Measurements from ENCODE around the gene PSMB7.

PSMB7 gene

DNA sequence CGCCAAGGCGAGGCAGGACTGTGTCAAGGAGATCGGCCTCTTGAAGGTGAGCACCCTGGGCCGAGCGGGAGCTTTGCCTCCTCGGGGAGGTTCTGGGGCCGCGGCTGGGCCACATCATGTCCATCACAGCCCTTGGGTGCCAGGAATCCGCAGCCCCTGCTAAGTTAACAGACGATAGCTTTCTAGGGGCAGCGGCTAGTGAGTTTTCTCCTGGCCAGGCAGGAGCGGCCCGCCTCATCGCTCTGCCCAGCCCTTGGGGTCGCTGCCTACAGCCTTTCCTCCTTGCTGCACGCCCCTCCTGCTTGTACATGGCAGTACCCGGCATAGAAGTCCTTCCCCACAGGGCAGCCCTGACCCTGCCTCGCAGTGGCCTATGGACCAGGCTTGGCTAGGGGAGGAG is 101.3 kb downstream of the PSMB7 start:
- H3K36me3 ChIP-seq (ENCODE audit: control insufficient read depth in 2 of 2, insufficient read depth in 2 of 2, low read length in 2 of 2): peaks cover 23 to 36% of the 10 kb centered on the region in 2 donors
- H3K9ac ChIP-seq (ENCODE audit: low read depth in 1 of 2, low read length in 2 of 2): no peak overlapping the region
- H3K27me3 ChIP-seq (ENCODE audit: control insufficient read depth in 2 of 2, insufficient read depth in 2 of 2, low read length in 2 of 2): no peaks in the 10 kb centered on the region
- no peak overlapping the region for H3K27ac ChIP-seq (ENCODE audit: low read depth in 2 of 2, low read length in 2 of 2)
- H3K4me3 ChIP-seq (ENCODE audit: low read length in 2 of 2): no peak overlapping the region
- H3K4me1 ChIP-seq (ENCODE audit: control insufficient read depth in 2 of 2, insufficient read depth in 2 of 2, low read length in 2 of 2): no peaks in the 10 kb centered on the region
- H3K9me3 ChIP-seq (ENCODE audit: control insufficient read depth in 2 of 2, low read length in 2 of 2): no peaks in the 10 kb centered on the region

DNA sequence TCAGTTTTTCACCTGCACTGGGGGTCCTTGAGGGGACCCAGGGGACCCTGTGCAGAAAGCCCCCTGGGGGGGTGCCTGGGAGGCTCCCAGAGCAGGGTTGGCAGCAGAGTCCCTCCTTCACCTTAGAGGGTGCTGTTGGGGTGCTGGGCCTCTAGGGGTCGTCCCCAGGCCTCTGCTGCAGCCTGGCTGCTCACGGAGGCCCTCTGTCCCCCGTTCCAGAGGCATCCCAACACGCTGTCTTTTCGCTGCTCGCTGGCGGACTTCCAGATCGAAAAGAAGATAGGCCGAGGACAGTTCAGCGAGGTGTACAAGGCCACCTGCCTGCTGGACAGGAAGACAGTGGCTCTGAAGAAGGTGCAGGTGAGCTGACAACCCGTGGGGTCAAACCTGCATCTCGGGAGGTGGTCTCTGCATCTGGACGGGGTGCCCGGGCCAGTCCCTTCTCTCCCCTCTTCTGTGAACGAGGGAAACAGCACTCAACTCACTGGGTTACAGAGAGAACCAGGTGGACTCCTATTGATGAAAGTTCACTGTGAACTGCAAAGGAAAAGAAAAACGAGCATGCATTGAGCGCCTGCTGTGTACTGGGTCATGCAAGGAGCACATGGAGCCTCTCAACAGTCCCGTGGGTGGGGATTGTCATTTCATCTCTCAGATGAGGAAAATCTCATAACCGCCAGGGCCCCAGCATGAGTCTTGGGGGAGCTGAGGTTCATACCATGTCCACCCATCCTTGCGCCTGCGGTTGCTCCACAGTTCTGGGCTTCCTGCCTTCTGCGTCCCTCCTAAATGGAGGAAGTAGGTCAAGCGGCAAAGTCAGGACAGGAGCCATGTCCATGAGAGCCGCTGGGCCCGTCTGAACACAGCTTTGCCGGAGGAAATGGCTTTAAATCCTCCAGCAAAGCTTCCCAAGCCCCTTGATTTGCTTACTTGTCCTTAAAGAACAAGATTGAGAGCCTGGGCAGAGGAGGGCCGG is 102.7 kb downstream of the PSMB7 start:
- Histone ChIP-seq H3K27me3 (ENCODE audit: control insufficient read depth in 2 of 2, insufficient read depth in 2 of 2, low read length in 2 of 2) (no peaks in the 10 kb centered on the region), H3K27ac (ENCODE audit: low read depth in 2 of 2, low read length in 2 of 2) (no peak overlapping the region), H3K4me3 (ENCODE audit: low read length in 2 of 2) (no peak overlapping the region), H3K9ac (ENCODE audit: low read depth in 1 of 2, low read length in 2 of 2) (no peak overlapping the region), H3K36me3 (ENCODE audit: control insufficient read depth in 2 of 2, insufficient read depth in 2 of 2, low read length in 2 of 2) (peaks cover 23 to 39% of the 10 kb centered on the region in 2 donors), H3K9me3 (ENCODE audit: control insufficient read depth in 2 of 2, low read length in 2 of 2) (no peaks in the 10 kb centered on the region), H3K4me1 (ENCODE audit: control insufficient read depth in 2 of 2, insufficient read depth in 2 of 2, low read length in 2 of 2) (no peaks in the 10 kb centered on the region)

DNA sequence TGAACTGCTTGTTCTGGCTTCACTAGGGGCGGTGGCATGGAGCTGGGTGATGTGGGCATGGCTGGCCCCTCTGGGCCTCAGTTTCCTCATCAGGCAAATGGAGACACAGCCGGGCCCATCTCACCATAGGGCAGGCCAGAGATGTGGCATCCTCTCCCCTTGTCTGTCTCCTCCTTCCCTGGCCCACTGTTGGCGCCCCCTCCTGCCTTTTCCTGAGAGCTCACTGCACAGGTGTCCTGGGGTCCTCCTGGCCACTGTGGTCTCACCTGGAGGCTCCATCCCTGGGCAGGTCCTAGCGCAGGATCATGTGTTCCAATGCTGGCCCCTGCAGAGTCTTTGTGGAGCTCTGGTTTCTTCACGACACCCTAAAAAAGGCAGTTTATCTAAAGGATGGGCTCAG is 104.0 kb downstream of the PSMB7 start:
- Histone ChIP-seq H3K4me1 (ENCODE audit: control insufficient read depth in 2 of 2, insufficient read depth in 2 of 2, low read length in 2 of 2) (no peaks in the 10 kb centered on the region), H3K27me3 (ENCODE audit: control insufficient read depth in 2 of 2, insufficient read depth in 2 of 2, low read length in 2 of 2) (no peaks in the 10 kb centered on the region), H3K9ac (ENCODE audit: low read depth in 1 of 2, low read length in 2 of 2) (no peak overlapping the region), H3K27ac (ENCODE audit: low read depth in 2 of 2, low read length in 2 of 2) (no peak overlapping the region), H3K9me3 (ENCODE audit: control insufficient read depth in 2 of 2, low read length in 2 of 2) (no peaks in the 10 kb centered on the region), H3K36me3 (ENCODE audit: control insufficient read depth in 2 of 2, insufficient read depth in 2 of 2, low read length in 2 of 2) (peaks cover 20 to 37% of the 10 kb centered on the region in 2 donors), H3K4me3 (ENCODE audit: low read length in 2 of 2) (no peak overlapping the region)

DNA sequence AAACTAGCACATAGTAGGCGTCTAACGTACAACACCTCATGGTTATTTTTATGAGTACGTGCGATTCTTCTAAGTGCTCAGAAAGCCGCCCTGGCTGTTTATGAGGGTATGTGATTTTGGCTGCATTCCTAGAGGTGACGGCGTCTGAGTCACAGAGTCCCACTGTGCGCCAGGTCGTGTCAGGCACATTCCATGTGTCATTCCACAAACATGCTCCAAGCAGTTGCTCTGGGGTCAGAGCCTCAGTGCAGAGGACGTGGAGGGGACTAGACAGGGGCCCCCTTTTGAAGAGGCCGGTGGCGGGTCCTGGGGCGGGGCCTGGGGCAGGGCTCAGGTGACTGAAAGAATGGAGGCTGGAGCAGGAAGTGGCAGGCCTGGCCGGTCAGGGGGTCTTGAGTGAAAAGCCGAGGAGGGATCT is 105.6 kb downstream of the PSMB7 start:
- H3K9me3 ChIP-seq (ENCODE audit: control insufficient read depth in 2 of 2, low read length in 2 of 2): no peaks in the 10 kb centered on the region
- H3K9ac ChIP-seq (ENCODE audit: low read depth in 1 of 2, low read length in 2 of 2): no peak overlapping the region
- H3K27ac ChIP-seq (ENCODE audit: low read depth in 2 of 2, low read length in 2 of 2): no peak overlapping the region
- no peaks in the 10 kb centered on the region for H3K27me3 ChIP-seq (ENCODE audit: control insufficient read depth in 2 of 2, insufficient read depth in 2 of 2, low read length in 2 of 2)
- H3K4me3 ChIP-seq (ENCODE audit: low read length in 2 of 2): no peak overlapping the region
- peaks cover 11 to 27% of the 10 kb centered on the region in 2 donors for H3K36me3 ChIP-seq (ENCODE audit: control insufficient read depth in 2 of 2, insufficient read depth in 2 of 2, low read length in 2 of 2)
- H3K4me1 ChIP-seq (ENCODE audit: control insufficient read depth in 2 of 2, insufficient read depth in 2 of 2, low read length in 2 of 2): no peaks in the 10 kb centered on the region

GRCh38 chr9:124308606-124309491 is 106.4 kb downstream of the PSMB7 start:
- no peak overlapping the region for H3K27ac ChIP-seq (ENCODE audit: low read depth in 2 of 2, low read length in 2 of 2)
- no peak overlapping the region for H3K9ac ChIP-seq (ENCODE audit: low read depth in 1 of 2, low read length in 2 of 2)
- peaks cover 8 to 27% of the 10 kb centered on the region in 2 donors for H3K36me3 ChIP-seq (ENCODE audit: control insufficient read depth in 2 of 2, insufficient read depth in 2 of 2, low read length in 2 of 2)

GRCh38 chr9:124307379-124308030 is 107.7 kb downstream of the PSMB7 start:
- Histone ChIP-seq H3K27me3 (ENCODE audit: control insufficient read depth in 2 of 2, insufficient read depth in 2 of 2, low read length in 2 of 2) (no peaks in the 10 kb centered on the region), H3K4me1 (ENCODE audit: control insufficient read depth in 2 of 2, insufficient read depth in 2 of 2, low read length in 2 of 2) (no peaks in the 10 kb centered on the region), H3K9ac (ENCODE audit: low read depth in 1 of 2, low read length in 2 of 2) (no peak overlapping the region), H3K27ac (ENCODE audit: low read depth in 2 of 2, low read length in 2 of 2) (no peak overlapping the region), H3K9me3 (ENCODE audit: control insufficient read depth in 2 of 2, low read length in 2 of 2) (no peaks in the 10 kb centered on the region), H3K36me3 (ENCODE audit: control insufficient read depth in 2 of 2, insufficient read depth in 2 of 2, low read length in 2 of 2) (peaks cover 4 to 30% of the 10 kb centered on the region in 2 donors), H3K4me3 (ENCODE audit: low read length in 2 of 2) (no peak overlapping the region)

More at GRCh38 chr9:124308606-124309491, 106.4 kb downstream of the PSMB7 start:
- no peaks in the 10 kb centered on the region for H3K9me3 ChIP-seq (ENCODE audit: control insufficient read depth in 2 of 2, low read length in 2 of 2)
- H3K4me3 ChIP-seq (ENCODE audit: low read length in 2 of 2): no peak overlapping the region
- no peaks in the 10 kb centered on the region for H3K4me1 ChIP-seq (ENCODE audit: control insufficient read depth in 2 of 2, insufficient read depth in 2 of 2, low read length in 2 of 2)
- H3K27me3 ChIP-seq (ENCODE audit: control insufficient read depth in 2 of 2, insufficient read depth in 2 of 2, low read length in 2 of 2): no peaks in the 10 kb centered on the region

DNA sequence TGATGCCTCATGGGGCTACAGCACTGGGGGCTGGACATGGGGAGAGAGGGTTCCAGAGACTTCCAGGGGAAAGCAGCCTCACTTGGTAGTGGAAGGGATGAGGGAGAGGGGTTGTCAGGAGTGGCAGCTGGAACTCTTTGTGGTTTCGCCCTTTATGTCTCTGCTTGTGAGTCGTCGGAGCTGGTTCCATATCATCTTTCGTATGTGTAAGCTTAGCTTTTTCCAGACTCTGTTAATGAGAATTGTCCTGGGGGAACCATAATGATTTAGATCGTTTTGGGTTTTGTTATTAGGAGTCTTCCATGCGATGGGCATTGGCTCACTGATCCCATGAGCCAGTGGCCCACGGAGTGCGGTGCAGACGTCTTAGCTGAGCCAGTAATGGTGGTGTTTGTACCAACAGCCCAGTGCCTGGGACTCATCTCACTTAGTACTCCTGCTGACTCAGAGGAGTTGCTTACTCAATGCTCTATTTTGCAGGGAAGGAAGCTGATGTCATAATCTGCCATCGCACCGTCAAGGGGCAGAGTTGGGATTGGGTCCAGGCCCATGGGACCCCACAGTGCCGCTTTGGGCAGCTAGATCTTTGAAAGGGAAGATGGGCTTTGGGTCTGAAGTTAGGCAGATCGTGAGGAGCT is 109.0 kb downstream of the PSMB7 start:
- no peaks in the 10 kb centered on the region for H3K27me3 ChIP-seq (ENCODE audit: control insufficient read depth in 2 of 2, insufficient read depth in 2 of 2, low read length in 2 of 2)
- peaks cover 4 to 32% of the 10 kb centered on the region in 2 donors for H3K36me3 ChIP-seq (ENCODE audit: control insufficient read depth in 2 of 2, insufficient read depth in 2 of 2, low read length in 2 of 2)
- no peak overlapping the region for H3K27ac ChIP-seq (ENCODE audit: low read depth in 2 of 2, low read length in 2 of 2)
- H3K9me3 ChIP-seq (ENCODE audit: control insufficient read depth in 2 of 2, low read length in 2 of 2): no peaks in the 10 kb centered on the region
- no peak overlapping the region for H3K4me3 ChIP-seq (ENCODE audit: low read length in 2 of 2)
- no peak overlapping the region for H3K9ac ChIP-seq (ENCODE audit: low read depth in 1 of 2, low read length in 2 of 2)
- no peaks in the 10 kb centered on the region for H3K4me1 ChIP-seq (ENCODE audit: control insufficient read depth in 2 of 2, insufficient read depth in 2 of 2, low read length in 2 of 2)

GRCh38 chr9:124304285-124304684 is 111.0 kb downstream of the PSMB7 start:
- Histone ChIP-seq H3K9me3 (ENCODE audit: control insufficient read depth in 2 of 2, low read length in 2 of 2) (no peaks in the 10 kb centered on the region), H3K4me1 (ENCODE audit: control insufficient read depth in 2 of 2, insufficient read depth in 2 of 2, low read length in 2 of 2) (no peaks in the 10 kb centered on the region), H3K4me3 (ENCODE audit: low read length in 2 of 2) (no peak overlapping the region), H3K9ac (ENCODE audit: low read depth in 1 of 2, low read length in 2 of 2) (no peak overlapping the region), H3K27ac (ENCODE audit: low read depth in 2 of 2, low read length in 2 of 2) (no peak overlapping the region), H3K27me3 (ENCODE audit: control insufficient read depth in 2 of 2, insufficient read depth in 2 of 2, low read length in 2 of 2) (no peaks in the 10 kb centered on the region), H3K36me3 (ENCODE audit: control insufficient read depth in 2 of 2, insufficient read depth in 2 of 2, low read length in 2 of 2) (peaks cover 4 to 28% of the 10 kb centered on the region in 2 donors)

DNA sequence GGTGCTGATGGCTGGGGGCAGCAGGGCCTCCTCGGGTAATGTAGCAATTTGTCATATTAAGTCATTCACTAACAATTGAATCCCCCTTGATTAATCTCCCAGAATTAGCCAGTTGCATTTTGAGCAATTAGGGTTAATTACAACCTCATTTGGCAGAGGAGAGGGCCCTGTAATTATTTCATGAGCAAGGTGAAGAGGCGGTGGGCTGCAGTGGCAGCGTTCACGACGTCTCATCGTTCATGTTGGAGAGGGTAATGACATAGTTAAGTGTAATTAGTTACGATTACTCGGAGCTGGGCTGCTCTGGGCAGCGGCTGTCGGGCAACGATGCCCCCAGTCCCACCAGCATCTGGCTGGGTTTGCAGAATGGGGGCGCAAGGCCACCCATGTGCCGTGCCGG is 111.5 kb downstream of the PSMB7 start:
- peaks cover 4 to 24% of the 10 kb centered on the region in 2 donors for H3K36me3 ChIP-seq (ENCODE audit: control insufficient read depth in 2 of 2, insufficient read depth in 2 of 2, low read length in 2 of 2)
- H3K27ac ChIP-seq (ENCODE audit: low read depth in 2 of 2, low read length in 2 of 2): no peak overlapping the region
- no peaks in the 10 kb centered on the region for H3K27me3 ChIP-seq (ENCODE audit: control insufficient read depth in 2 of 2, insufficient read depth in 2 of 2, low read length in 2 of 2)
- H3K9me3 ChIP-seq (ENCODE audit: control insufficient read depth in 2 of 2, low read length in 2 of 2): no peaks in the 10 kb centered on the region
- H3K9ac ChIP-seq (ENCODE audit: low read depth in 1 of 2, low read length in 2 of 2): no peak overlapping the region
- no peak overlapping the region for H3K4me3 ChIP-seq (ENCODE audit: low read length in 2 of 2)
- no peaks in the 10 kb centered on the region for H3K4me1 ChIP-seq (ENCODE audit: control insufficient read depth in 2 of 2, insufficient read depth in 2 of 2, low read length in 2 of 2)
